ENCODE measurements around the gene ZNF776. TPM values are rescaled to one million over a fixed set of nuclear protein-coding genes. Genes with fewer than 3 reads are reported as not detected.
"Not testable (repeated sequence)": the region's sequence is repeated elsewhere in the genome, so short reads cannot be mapped to it uniquely, and the experiment has no call there.

The ZNF776 gene
- total RNA-seq, 1 donor from 2014 or later, result 13.6 TPM

- DNase-seq (ENCODE audit: extremely low read depth, low read depth, low spot score), result no peak
Observed at GRCh38 chr19:57776764-57777296, 30.2 kb downstream of the ZNF776 start.

GRCh38 chr19:57778336-57778735 is 31.7 kb downstream of the ZNF776 start:
- no peak for DNase-seq (ENCODE audit: extremely low read depth, low read depth, low spot score)

GRCh38 chr19:57779220-57779845 is 32.7 kb downstream of the ZNF776 start:
- no peak for DNase-seq (ENCODE audit: extremely low read depth, low read depth, low spot score)

- no peak for DNase-seq (ENCODE audit: extremely low read depth, low read depth, low spot score)
Observed at GRCh38 chr19:57786286-57786685, 39.7 kb downstream of the ZNF776 start.

GRCh38 chr19:57786906-57787305 is 40.3 kb downstream of the ZNF776 start:
- no peak for DNase-seq (ENCODE audit: extremely low read depth, low read depth, low spot score)

GRCh38 chr19:57788114-57788692 is 41.6 kb downstream of the ZNF776 start:
- no peak for DNase-seq (ENCODE audit: extremely low read depth, low read depth, low spot score)

- no peak for DNase-seq (ENCODE audit: extremely low read depth, low read depth, low spot score)
Observed at GRCh38 chr19:57789288-57789687, 42.7 kb downstream of the ZNF776 start.

GRCh38 chr19:57796580-57796979 is 50.0 kb downstream of the ZNF776 start:
- not testable (repeated sequence) for DNase-seq (ENCODE audit: extremely low read depth, low read depth, low spot score)

GRCh38 chr19:57800696-57801095 is 54.1 kb downstream of the ZNF776 start:
- no peak for DNase-seq (ENCODE audit: extremely low read depth, low read depth, low spot score)

- DNase-seq (ENCODE audit: extremely low read depth, low read depth, low spot score), result no peak
Observed at GRCh38 chr19:57802269-57802668, 55.7 kb downstream of the ZNF776 start.

- DNase-seq (ENCODE audit: extremely low read depth, low read depth, low spot score), result no peak
Observed at GRCh38 chr19:57803265-57803593, 56.6 kb downstream of the ZNF776 start.

GRCh38 chr19:57803594-57804325 is 57.1 kb downstream of the ZNF776 start:
- DNase-seq (ENCODE audit: extremely low read depth, low read depth, low spot score), result no peak

GRCh38 chr19:57807541-57807940 is 60.9 kb downstream of the ZNF776 start:
- DNase-seq (ENCODE audit: extremely low read depth, low read depth, low spot score), result no peak

Other genes with a start within 250 kb of the ZNF776 start
- 6.0 and 9.1 TPM in 2 replicates for gene ZNF773, start 246.9 kb upstream of the ZNF776 start, total RNA-seq
- 3.2 and 4.5 TPM in 2 replicates for gene ZNF549, start 219.5 kb upstream of the ZNF776 start, total RNA-seq
- 5.1 and 8.6 TPM in 2 replicates for gene ZNF550, start 187.0 kb upstream of the ZNF776 start, total RNA-seq
- gene ZNF416, start 167.9 kb upstream of the ZNF776 start, total RNA-seq, result 4.4 and 5.0 TPM in 2 replicates
- gene ZIK1, start 162.7 kb upstream of the ZNF776 start, total RNA-seq, result 3.9 and 6.7 TPM in 2 replicates
- 1.9 and 6.4 TPM in 2 replicates for gene ZNF530, start 146.9 kb upstream of the ZNF776 start, total RNA-seq
- 12.6 and 18.8 TPM in 2 replicates for gene ZNF134, start 132.6 kb upstream of the ZNF776 start, total RNA-seq
- 8.1 and 12.7 TPM in 2 replicates for gene ZNF211, start 113.6 kb upstream of the ZNF776 start, total RNA-seq
- not detected in 2 replicates for gene ZSCAN4, start 77.9 kb upstream of the ZNF776 start, total RNA-seq
- gene ZNF551, start 64.8 kb upstream of the ZNF776 start, total RNA-seq, result 3.8 and 8.8 TPM in 2 replicates
- gene ZNF154, start 37.6 kb upstream of the ZNF776 start, total RNA-seq, result 1.1 and 4.2 TPM in 2 replicates
- 4.4 and 5.4 TPM in 2 replicates for gene ZNF671, start 19.2 kb upstream of the ZNF776 start, total RNA-seq
- gene ZNF586, start 22.9 kb downstream of the ZNF776 start, total RNA-seq, result 13.3 and 14.2 TPM in 2 replicates
- 2.7 and 4.3 TPM in 2 replicates for gene ZNF552, start 68.1 kb downstream of the ZNF776 start, total RNA-seq
- 7.1 and 17.7 TPM in 2 replicates for gene ZNF587B, start 83.5 kb downstream of the ZNF776 start, total RNA-seq
- gene ZNF587, start 103.0 kb downstream of the ZNF776 start, total RNA-seq, result 20.6 and 30.7 TPM in 2 replicates
- gene ZNF814, start 142.2 kb downstream of the ZNF776 start, total RNA-seq, result 3.9 and 11.7 TPM in 2 replicates
- 7.2 and 8.6 TPM in 2 replicates for gene ZNF417, start 169.8 kb downstream of the ZNF776 start, total RNA-seq
- gene ZNF418, start 188.6 kb downstream of the ZNF776 start, total RNA-seq, result 4.3 and 6.3 TPM in 2 replicates
- gene ZNF256, start 200.9 kb downstream of the ZNF776 start, total RNA-seq, result 3.3 and 5.0 TPM in 2 replicates
- not detected in 2 replicates for gene C19orf18, start 227.7 kb downstream of the ZNF776 start, total RNA-seq

Data from glomerular endothelial cell (primary cell).